Measurements from ENCODE around the gene TXNRD2.

The TXNRD2 gene

GRCh38 chr22:19875531-19876313 lies 65.9 kb downstream of the TXNRD2 start:
- no peak for DNase-seq
- Histone ChIP-seq H3K36me3 (replicated peaks; ENCODE audit: insufficient read depth, low read length) (no peaks in the 10 kb centered on the region), H4K20me1 (ENCODE audit: insufficient read depth, low read length) (no peaks in the 10 kb centered on the region), H3F3A (ENCODE audit: insufficient read depth, low read length) (no peaks in the 10 kb centered on the region), H3K4me2 (ENCODE audit: low read depth, low read length) (no peak overlapping the region), H3K9me2 (replicated peaks; ENCODE audit: insufficient read depth, low read length) (no peaks in the 10 kb centered on the region), H3K27me3 (replicated peaks; ENCODE audit: insufficient read depth, low read length) (no peaks in the 10 kb centered on the region), H3K27ac (ENCODE audit: low read length) (no peak overlapping the region), H3K4me3 (ENCODE audit: low read length) (no peak overlapping the region), H3K4me1 (ENCODE audit: low read length) (no peaks in the 10 kb centered on the region), H2AFZ (ENCODE audit: low read length) (no peak overlapping the region), H3K9ac (ENCODE audit: low read length) (no peak overlapping the region), H3K9me3 (replicated peaks; ENCODE audit: insufficient read depth, low read length) (no peaks in the 10 kb centered on the region), H3K79me2 (ENCODE audit: low read length) (no peaks in the 10 kb centered on the region)
- TF ChIP-seq EZH2 (optimal IDR thresholded peaks at IDR 0.05; ENCODE audit: low read depth, low read length) (no peak), CTCF (IDR thresholded peaks at IDR 0.05; ENCODE audit: low read length) (no peak), EZH2phosphoT487 (IDR thresholded peaks at IDR 0.05; ENCODE audit: low read length) (no peak)

DNA sequence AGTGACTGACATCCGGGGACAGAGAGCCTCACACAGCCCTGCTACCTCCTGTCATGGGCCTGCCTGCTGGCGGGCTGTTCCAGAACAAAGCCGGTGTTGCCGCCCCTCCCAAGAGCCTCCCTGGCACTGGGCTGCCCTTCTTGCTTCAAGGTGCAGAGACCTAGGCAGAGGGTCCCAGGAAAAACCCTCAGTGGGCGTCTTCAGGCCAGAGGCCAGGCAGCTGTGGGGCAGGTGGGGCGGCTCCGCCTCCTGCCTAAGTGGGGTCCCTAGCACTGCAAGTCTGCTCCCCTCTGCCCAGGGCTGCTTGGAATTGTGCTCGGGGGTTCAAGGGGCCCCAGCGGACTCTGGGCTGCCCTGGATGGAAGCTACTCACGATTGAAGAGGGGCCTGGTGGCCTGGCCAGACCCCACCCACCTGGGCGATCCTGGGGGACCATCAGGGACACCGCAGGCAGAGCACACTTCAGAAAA lies 66.5 kb downstream of the TXNRD2 start:
- no peaks in the 10 kb centered on the region for H3K27me3 ChIP-seq (replicated peaks; ENCODE audit: insufficient read depth, low read length)
- no peaks in the 10 kb centered on the region for H3F3A ChIP-seq (ENCODE audit: insufficient read depth, low read length)
- no peak overlapping the region for H3K4me3 ChIP-seq (ENCODE audit: low read length)
- H3K27ac ChIP-seq (ENCODE audit: low read length), result no peak overlapping the region
- no peaks in the 10 kb centered on the region for H4K20me1 ChIP-seq (ENCODE audit: insufficient read depth, low read length)
- H3K9me3 ChIP-seq (replicated peaks; ENCODE audit: insufficient read depth, low read length), result no peaks in the 10 kb centered on the region
- no peak for DNase-seq
- H2AFZ ChIP-seq (ENCODE audit: low read length), result no peak overlapping the region
- no peaks in the 10 kb centered on the region for H3K79me2 ChIP-seq (ENCODE audit: low read length)
- H3K9ac ChIP-seq (ENCODE audit: low read length), result no peak overlapping the region
- TF ChIP-seq EZH2phosphoT487 (IDR thresholded peaks at IDR 0.05; ENCODE audit: low read length), result no peak
- no peak for TF ChIP-seq CTCF (IDR thresholded peaks at IDR 0.05; ENCODE audit: low read length)
- no peaks in the 10 kb centered on the region for H3K9me2 ChIP-seq (replicated peaks; ENCODE audit: insufficient read depth, low read length)
- no peaks in the 10 kb centered on the region for H3K4me1 ChIP-seq (ENCODE audit: low read length)
- H3K4me2 ChIP-seq (ENCODE audit: low read depth, low read length), result no peak overlapping the region
- no peaks in the 10 kb centered on the region for H3K36me3 ChIP-seq (replicated peaks; ENCODE audit: insufficient read depth, low read length)

DNA sequence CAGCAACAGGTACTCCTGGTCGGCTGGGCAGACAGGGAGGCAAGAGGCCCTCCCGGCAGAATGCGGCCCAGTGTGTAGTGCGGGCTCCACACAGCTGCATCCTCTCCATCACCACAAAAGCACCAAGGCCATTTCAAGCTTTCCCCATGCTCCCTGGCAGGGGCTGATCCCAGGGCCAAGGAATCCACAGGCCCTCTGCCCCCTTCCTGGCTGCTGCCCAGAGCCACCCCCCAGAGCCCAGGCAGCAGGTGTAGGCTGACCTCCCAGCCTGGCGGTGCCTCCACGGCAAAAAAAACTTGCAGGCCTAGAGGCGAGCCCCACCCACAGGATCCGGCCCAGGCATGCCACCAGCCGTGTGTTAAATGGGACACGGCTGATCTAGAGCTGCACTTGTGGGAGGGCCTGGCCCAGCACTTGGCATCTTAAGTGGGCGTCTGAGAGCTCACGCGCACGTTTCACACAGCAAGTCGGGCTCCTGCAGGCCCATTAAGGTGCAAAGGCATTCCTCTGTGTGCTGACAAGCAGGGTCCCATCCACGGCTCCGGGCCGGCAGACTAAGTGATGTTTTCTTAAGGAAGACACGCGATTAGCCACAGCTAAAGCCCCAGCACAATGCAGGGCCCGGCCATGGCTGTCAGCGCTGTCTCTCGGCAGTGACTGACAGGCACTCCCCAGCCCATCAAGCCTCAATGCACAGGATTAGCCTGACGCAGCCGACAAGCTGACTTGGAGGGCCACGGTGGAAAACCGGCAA lies 67.1 kb downstream of the TXNRD2 start:
- Histone ChIP-seq H3K27me3 (replicated peaks; ENCODE audit: insufficient read depth, low read length) (no peaks in the 10 kb centered on the region), H2AFZ (ENCODE audit: low read length) (no peak overlapping the region), H3K27ac (ENCODE audit: low read length) (no peak overlapping the region), H3K36me3 (replicated peaks; ENCODE audit: insufficient read depth, low read length) (no peaks in the 10 kb centered on the region), H3F3A (ENCODE audit: insufficient read depth, low read length) (no peaks in the 10 kb centered on the region), H3K9me3 (replicated peaks; ENCODE audit: insufficient read depth, low read length) (no peaks in the 10 kb centered on the region), H3K4me3 (ENCODE audit: low read length) (no peak overlapping the region), H3K9me2 (replicated peaks; ENCODE audit: insufficient read depth, low read length) (no peaks in the 10 kb centered on the region), H3K4me2 (ENCODE audit: low read depth, low read length) (no peak overlapping the region), H3K9ac (ENCODE audit: low read length) (no peak overlapping the region), H3K4me1 (ENCODE audit: low read length) (no peaks in the 10 kb centered on the region), H3K79me2 (ENCODE audit: low read length) (no peaks in the 10 kb centered on the region), H4K20me1 (ENCODE audit: insufficient read depth, low read length) (no peaks in the 10 kb centered on the region)
- no peak for DNase-seq
- TF ChIP-seq CTCF (IDR thresholded peaks at IDR 0.05; ENCODE audit: low read length) (no peak), EZH2 (optimal IDR thresholded peaks at IDR 0.05; ENCODE audit: low read depth, low read length) (no peak), EZH2phosphoT487 (IDR thresholded peaks at IDR 0.05; ENCODE audit: low read length) (no peak)

Data from MM.1S (cell line).